Stomach (tissue), 4 donors: ENCODE data around the gene CASP9.

Source experiments
- EP300 ChIP-seq: sonication (generic); formaldehyde crosslinking; IDR thresholded peaks from one replicate; pipeline ENCODE4 v1.6.1; 2017; ENCODE audit warnings: antibody characterized with exemption
- POLR2A ChIP-seq, 4 donors: fragments of 450-650 bp; IDR thresholded peaks; one replicate each; pipeline ENCODE4 v1.6.1; 2016; ENCODE audit warnings: antibody characterized with exemption in 4 of 4, control low read depth in 2 of 4, mild to moderate bottlenecking in 1 of 4, moderate library complexity in 1 of 4
- POLR2AphosphoS5 ChIP-seq, 3 donors: sonication (generic); formaldehyde crosslinking; IDR thresholded peaks; one replicate each; pipeline ENCODE4 v1.6.1; 2016; ENCODE audit warnings: antibody characterized with exemption in 3 of 3
- TF ChIP-seq, protein P1 (sequence below), 7 experiments: fragments of 450-650 bp in 4 of 7; fragments of 200-600 bp in 3 of 7; sonication (generic) in 3 of 7; IDR thresholded peaks; one replicate each; pipeline ENCODE4 v1.5.1; 2016 to 2019; ENCODE audit warnings: antibody characterized with exemption in 7 of 7, control low read depth in 2 of 7, mild to moderate bottlenecking in 1 of 7

DNA sequence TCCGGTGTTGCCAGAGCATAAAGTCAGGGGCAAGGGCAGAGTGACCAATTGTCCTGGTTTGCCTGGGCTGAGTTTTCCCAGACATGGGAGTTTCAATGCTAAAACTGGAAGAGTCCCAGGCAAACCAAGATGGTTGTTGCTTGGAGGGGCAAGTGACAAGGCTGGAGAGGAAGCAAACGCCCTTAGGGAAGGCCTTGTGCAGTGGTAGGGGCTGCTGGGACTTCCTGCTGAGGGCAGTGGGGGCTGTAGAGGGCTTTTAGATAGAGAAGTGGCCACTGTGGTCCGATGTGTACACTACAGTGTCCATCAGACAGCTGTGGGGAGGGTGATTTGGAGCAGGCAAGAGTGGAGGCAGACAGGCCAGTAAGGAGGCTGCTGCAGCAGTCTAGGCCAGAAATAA lies 74.4 kb downstream of the CASP9 start:
- TF ChIP-seq EP300 (no peak), POLR2A (IDR thresholded peaks at IDR 0.05) (no peak), POLR2AphosphoS5 (IDR thresholded peaks at IDR 0.05) (no peak)
- TF ChIP-seq, protein P1, sequence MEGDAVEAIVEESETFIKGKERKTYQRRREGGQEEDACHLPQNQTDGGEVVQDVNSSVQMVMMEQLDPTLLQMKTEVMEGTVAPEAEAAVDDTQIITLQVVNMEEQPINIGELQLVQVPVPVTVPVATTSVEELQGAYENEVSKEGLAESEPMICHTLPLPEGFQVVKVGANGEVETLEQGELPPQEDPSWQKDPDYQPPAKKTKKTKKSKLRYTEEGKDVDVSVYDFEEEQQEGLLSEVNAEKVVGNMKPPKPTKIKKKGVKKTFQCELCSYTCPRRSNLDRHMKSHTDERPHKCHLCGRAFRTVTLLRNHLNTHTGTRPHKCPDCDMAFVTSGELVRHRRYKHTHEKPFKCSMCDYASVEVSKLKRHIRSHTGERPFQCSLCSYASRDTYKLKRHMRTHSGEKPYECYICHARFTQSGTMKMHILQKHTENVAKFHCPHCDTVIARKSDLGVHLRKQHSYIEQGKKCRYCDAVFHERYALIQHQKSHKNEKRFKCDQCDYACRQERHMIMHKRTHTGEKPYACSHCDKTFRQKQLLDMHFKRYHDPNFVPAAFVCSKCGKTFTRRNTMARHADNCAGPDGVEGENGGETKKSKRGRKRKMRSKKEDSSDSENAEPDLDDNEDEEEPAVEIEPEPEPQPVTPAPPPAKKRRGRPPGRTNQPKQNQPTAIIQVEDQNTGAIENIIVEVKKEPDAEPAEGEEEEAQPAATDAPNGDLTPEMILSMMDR (IDR thresholded peaks at IDR 0.05) = no peak
